ENCODE measurements around the gene CUL4A.

- TF ChIP-seq FOXA1 (IDR thresholded peaks at IDR 0.05) = no peak
- TF ChIP-seq TARDBP (IDR thresholded peaks at IDR 0.05) = no peak
- TF ChIP-seq BHLHE40 (IDR thresholded peaks at IDR 0.05; ENCODE audit: borderline replicate concordance) = no peak
- no peak for TF ChIP-seq L3MBTL2 (conservative IDR thresholded peaks at IDR 0.05)
- TF ChIP-seq FOXM1 (IDR thresholded peaks at IDR 0.05; ENCODE audit: borderline replicate concordance) = no peak
- no peak for TF ChIP-seq FOXK2 (IDR thresholded peaks at IDR 0.05)
These were observed 12.3 kb upstream of the CUL4A start for GRCh38 chr13:113196970-113197737.
